Keratinocyte (primary cell): Measurements from ENCODE around the gene RNLS.

Experiments
- EZH2 ChIP-seq: IDR thresholded peaks from one replicate; pipeline ENCODE4 v1.6.1; 2012; ENCODE audit warnings: inconsistent platforms, mild to moderate bottlenecking, low read length, moderate library complexity
- TF ChIP-seq, protein P1 (sequence below), 3 experiments: IDR thresholded peaks in 1 of 3; conservative IDR thresholded peaks in 1 of 3; optimal IDR thresholded peaks in 1 of 3; 2 replicates in 2 of 3; 3 replicates in 1 of 3; pipeline versions ENCODE3 to v1.5.1; 2011; ENCODE audit warnings: low read length in 3 of 3, mild to moderate bottlenecking in 3 of 3, moderate library complexity in 2 of 3, control low read depth in 1 of 3, inconsistent platforms in 1 of 3; ENCODE audit not compliant: insufficient read depth in 2 of 3; ENCODE audit errors: extremely low read depth in 1 of 3

DNA sequence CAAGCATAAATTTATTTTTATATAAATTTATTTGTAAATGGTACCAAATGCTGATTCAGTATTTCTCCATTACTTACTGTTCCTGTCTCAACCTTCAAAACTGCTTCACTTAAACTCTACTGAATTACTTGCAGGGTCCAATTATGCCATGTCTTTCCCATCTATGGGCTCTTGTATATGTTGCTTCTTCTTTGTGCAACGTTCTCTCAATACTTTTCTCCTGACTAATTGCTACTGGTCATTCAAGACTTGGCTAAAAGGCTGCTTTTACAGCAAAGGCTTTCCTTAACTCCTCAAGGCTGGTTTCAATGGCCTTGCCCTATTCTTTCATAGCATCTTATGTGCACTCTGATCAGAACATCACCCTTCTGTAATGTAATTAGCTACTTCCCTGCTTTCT lies 67.9 kb downstream of the RNLS start:
- TF ChIP-seq, protein P1, sequence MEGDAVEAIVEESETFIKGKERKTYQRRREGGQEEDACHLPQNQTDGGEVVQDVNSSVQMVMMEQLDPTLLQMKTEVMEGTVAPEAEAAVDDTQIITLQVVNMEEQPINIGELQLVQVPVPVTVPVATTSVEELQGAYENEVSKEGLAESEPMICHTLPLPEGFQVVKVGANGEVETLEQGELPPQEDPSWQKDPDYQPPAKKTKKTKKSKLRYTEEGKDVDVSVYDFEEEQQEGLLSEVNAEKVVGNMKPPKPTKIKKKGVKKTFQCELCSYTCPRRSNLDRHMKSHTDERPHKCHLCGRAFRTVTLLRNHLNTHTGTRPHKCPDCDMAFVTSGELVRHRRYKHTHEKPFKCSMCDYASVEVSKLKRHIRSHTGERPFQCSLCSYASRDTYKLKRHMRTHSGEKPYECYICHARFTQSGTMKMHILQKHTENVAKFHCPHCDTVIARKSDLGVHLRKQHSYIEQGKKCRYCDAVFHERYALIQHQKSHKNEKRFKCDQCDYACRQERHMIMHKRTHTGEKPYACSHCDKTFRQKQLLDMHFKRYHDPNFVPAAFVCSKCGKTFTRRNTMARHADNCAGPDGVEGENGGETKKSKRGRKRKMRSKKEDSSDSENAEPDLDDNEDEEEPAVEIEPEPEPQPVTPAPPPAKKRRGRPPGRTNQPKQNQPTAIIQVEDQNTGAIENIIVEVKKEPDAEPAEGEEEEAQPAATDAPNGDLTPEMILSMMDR (optimal IDR thresholded peaks at IDR 0.05 in 1 of 3, IDR thresholded peaks at IDR 0.05 in 1 of 3, conservative IDR thresholded peaks at IDR 0.05 in 1 of 3; ENCODE audit: extremely low read depth in 1 of 3, insufficient read depth in 2 of 3, low read length in 3 of 3), result no peak
- no peak for TF ChIP-seq EZH2
